ENCODE measurements around the gene WDR54.

Gene WDR54

DNA sequence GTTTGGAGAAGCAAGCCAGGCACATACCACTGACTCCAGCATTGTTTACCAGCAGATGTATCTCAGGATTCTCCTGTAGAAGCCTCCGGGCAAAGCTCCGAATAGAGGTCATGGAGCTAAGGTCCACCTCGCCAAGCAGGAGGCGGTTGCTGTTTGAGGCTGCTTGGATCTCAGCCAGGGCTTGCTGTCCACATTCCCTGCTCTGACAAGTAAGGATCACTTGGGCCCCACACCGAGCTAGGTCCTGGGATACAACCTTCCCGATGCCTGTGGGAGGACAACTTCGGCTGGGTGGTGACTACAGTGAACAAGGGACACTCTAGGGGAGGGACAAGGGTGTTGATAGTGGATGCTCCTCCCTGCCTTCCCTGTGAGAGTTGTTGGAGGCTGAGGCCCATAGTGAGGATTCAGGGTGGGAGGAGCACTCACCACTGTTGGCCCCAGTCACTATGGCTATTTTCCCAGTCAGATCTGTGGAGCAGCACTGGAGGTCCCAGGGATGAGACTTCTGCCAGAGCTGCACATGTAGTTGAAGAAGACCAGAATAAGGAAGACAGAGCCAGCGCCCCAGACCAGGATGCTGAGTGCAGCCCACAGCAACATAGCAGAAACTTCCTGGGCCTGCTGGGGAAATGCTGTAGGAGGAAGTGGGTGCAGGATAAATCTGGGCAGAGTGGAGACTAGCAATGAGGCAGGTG is 8.4 kb upstream of the WDR54 start:
- H3K27ac ChIP-seq (replicated peaks): no peak overlapping the region
- H3K4me3 ChIP-seq (replicated peaks; ENCODE audit: insufficient read depth, low read length): no peak overlapping the region
- peaks cover 25% of the 10 kb centered on the region for H3K27me3 ChIP-seq (ENCODE audit: insufficient read depth, poor library complexity, severe bottlenecking)
- peak in 1 of 2 experiments; percentile 27 for DNase-seq (ENCODE audit: low read depth in 1 of 2, low spot score in 1 of 2)
- TF ChIP-seq, protein P1, sequence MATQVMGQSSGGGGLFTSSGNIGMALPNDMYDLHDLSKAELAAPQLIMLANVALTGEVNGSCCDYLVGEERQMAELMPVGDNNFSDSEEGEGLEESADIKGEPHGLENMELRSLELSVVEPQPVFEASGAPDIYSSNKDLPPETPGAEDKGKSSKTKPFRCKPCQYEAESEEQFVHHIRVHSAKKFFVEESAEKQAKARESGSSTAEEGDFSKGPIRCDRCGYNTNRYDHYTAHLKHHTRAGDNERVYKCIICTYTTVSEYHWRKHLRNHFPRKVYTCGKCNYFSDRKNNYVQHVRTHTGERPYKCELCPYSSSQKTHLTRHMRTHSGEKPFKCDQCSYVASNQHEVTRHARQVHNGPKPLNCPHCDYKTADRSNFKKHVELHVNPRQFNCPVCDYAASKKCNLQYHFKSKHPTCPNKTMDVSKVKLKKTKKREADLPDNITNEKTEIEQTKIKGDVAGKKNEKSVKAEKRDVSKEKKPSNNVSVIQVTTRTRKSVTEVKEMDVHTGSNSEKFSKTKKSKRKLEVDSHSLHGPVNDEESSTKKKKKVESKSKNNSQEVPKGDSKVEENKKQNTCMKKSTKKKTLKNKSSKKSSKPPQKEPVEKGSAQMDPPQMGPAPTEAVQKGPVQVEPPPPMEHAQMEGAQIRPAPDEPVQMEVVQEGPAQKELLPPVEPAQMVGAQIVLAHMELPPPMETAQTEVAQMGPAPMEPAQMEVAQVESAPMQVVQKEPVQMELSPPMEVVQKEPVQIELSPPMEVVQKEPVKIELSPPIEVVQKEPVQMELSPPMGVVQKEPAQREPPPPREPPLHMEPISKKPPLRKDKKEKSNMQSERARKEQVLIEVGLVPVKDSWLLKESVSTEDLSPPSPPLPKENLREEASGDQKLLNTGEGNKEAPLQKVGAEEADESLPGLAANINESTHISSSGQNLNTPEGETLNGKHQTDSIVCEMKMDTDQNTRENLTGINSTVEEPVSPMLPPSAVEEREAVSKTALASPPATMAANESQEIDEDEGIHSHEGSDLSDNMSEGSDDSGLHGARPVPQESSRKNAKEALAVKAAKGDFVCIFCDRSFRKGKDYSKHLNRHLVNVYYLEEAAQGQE (IDR thresholded peaks at IDR 0.05; ENCODE audit: insufficient replicate concordance, low read depth): no peak
- peak; percentile 72 for TF ChIP-seq SPI1 (IDR thresholded peaks at IDR 0.05; ENCODE audit: borderline replicate concordance, low read depth)
- TF ChIP-seq, protein P2, sequence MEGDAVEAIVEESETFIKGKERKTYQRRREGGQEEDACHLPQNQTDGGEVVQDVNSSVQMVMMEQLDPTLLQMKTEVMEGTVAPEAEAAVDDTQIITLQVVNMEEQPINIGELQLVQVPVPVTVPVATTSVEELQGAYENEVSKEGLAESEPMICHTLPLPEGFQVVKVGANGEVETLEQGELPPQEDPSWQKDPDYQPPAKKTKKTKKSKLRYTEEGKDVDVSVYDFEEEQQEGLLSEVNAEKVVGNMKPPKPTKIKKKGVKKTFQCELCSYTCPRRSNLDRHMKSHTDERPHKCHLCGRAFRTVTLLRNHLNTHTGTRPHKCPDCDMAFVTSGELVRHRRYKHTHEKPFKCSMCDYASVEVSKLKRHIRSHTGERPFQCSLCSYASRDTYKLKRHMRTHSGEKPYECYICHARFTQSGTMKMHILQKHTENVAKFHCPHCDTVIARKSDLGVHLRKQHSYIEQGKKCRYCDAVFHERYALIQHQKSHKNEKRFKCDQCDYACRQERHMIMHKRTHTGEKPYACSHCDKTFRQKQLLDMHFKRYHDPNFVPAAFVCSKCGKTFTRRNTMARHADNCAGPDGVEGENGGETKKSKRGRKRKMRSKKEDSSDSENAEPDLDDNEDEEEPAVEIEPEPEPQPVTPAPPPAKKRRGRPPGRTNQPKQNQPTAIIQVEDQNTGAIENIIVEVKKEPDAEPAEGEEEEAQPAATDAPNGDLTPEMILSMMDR (IDR thresholded peaks at IDR 0.05; ENCODE audit: insufficient read depth, low read length): no peak

DNA sequence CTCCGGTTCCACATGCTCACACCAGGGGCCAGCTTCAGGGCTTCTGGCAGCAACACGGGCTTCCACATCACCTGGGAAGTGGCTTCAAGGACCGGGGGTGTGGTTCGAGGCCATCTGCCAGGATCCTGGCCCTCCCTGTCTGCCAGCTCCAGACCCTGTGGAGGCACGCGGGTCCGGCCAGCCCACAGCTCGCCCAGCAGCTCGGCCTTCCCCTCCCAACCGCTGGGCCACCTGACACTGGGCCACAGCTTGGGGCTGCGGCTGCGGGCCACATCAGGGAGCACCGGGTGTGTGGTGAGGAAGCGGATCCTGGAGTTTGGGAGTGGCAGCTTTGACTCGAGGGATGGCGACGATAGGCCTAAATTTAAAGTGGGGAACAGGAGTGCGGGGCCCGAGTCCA is 7.1 kb upstream of the WDR54 start:
- Histone ChIP-seq H3K27me3 (ENCODE audit: insufficient read depth, poor library complexity, severe bottlenecking) (peaks cover 29% of the 10 kb centered on the region), H3K4me3 (replicated peaks; ENCODE audit: insufficient read depth, low read length) (no peak overlapping the region), H3K27ac (replicated peaks) (no peak overlapping the region)
- no peak for TF ChIP-seq SPI1 (IDR thresholded peaks at IDR 0.05; ENCODE audit: borderline replicate concordance, low read depth)
- TF ChIP-seq, protein P2 (IDR thresholded peaks at IDR 0.05; ENCODE audit: insufficient read depth, low read length): no peak
- TF ChIP-seq, protein P1 (IDR thresholded peaks at IDR 0.05; ENCODE audit: insufficient replicate concordance, low read depth): no peak
- DNase-seq (ENCODE audit: low read depth in 1 of 2, low spot score in 1 of 2): no peak

DNA sequence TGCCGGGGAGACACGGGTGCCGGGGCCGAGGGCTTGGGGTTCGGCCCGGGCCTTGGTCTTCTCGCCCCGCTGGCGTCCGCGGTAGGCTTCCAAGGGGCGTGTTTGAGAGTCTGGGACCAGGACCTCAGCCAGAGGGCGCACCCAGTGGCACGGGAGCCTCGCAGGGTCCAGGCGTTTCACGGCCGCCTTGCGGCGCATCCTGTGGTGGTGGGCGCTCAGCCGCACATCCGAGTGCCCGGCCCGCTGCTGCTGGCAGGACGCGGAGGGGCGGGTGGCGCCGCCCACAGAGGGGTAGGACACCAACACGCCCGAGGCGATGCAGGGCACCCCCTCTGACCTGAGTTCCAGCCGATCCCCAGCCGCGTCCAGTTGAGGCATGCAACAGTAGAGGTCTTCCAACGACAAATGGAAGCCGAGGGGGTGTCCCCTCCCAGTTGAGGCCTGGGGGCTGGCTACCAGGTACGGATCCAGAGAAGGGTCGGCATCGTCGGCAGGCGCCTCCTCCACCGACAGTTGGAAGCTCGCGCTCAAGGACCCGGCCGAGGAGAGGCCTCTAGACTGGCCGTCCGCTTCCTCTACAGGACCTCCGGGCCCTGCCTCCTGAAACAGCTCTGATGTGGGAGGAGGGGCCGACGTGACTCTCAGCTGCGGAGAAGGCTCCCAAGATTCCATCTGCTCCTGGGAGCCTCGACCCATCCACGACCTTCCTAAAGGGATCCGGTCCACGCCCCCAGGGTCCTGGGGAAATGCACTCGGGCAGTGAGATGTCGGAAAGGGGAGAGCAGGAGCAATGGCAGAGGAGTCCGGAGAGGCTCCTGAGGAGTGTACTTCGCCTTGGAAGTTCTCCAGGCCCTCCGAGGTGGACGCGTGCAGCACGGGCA is 6.4 kb upstream of the WDR54 start:
- H3K27me3 ChIP-seq (ENCODE audit: insufficient read depth, poor library complexity, severe bottlenecking): peaks cover 30% of the 10 kb centered on the region
- DNase-seq (ENCODE audit: low read depth in 1 of 2, low spot score in 1 of 2): no peak
- no peak for TF ChIP-seq GABPA (IDR thresholded peaks at IDR 0.05; ENCODE audit: low read depth)
- TF ChIP-seq, protein P2 (IDR thresholded peaks at IDR 0.05; ENCODE audit: insufficient read depth, low read length): no peak
- no peak for TF ChIP-seq SPI1 (IDR thresholded peaks at IDR 0.05; ENCODE audit: borderline replicate concordance, low read depth)
- TF ChIP-seq POLR2AphosphoS5 (IDR thresholded peaks at IDR 0.05; ENCODE audit: low read depth): no peak
- TF ChIP-seq, protein P1 (IDR thresholded peaks at IDR 0.05; ENCODE audit: insufficient replicate concordance, low read depth): no peak
- H3K4me3 ChIP-seq (replicated peaks; ENCODE audit: insufficient read depth, low read length): no peak overlapping the region
- no peak overlapping the region for H3K27ac ChIP-seq (replicated peaks)

Measured in HL-60 (cell line).